KMS-11 (cell line): ENCODE measurements around the gene SLC7A14.

Experiments used
- H2AFZ ChIP-seq: fragments of 200-600 bp; sonication (generic); 2 replicates; pipeline ENCODE4 v1.6.1; 2016; ENCODE audit warnings: antibody characterized with exemption, mixed run types, low read depth
- H3K27ac ChIP-seq: fragments of 200-600 bp; sonication (generic); 2 replicates; pipeline ENCODE4 v1.6.1; 2016; ENCODE audit warnings: mild to moderate bottlenecking, mixed run types
- H3K27me3 ChIP-seq: fragments of 200-600 bp; sonication (generic); 2 replicates; pipeline ENCODE4 v1.6.1; 2017; ENCODE audit warnings: mild to moderate bottlenecking, low read depth, mixed run types, moderate library complexity; ENCODE audit not compliant: insufficient read depth
- H3K36me3 ChIP-seq: fragments of 200-600 bp; sonication (generic); 2 replicates; pipeline ENCODE4 v1.6.1; 2017; ENCODE audit warnings: mild to moderate bottlenecking, mixed run types; ENCODE audit not compliant: insufficient read depth
- H3K4me1 ChIP-seq: fragments of 200-600 bp; sonication (generic); 2 replicates; pipeline ENCODE4 v1.6.1; 2016; ENCODE audit warnings: mild to moderate bottlenecking, low read depth, mixed run types; ENCODE audit not compliant: poor library complexity, severe bottlenecking
- H3K4me2 ChIP-seq: fragments of 200-600 bp; sonication (generic); 2 replicates; pipeline ENCODE4 v1.7.0; 2016; ENCODE audit warnings: mild to moderate bottlenecking, mixed run types
- H3K4me3 ChIP-seq: fragments of 200-600 bp; sonication (generic); IDR thresholded peaks from 2 replicates; pipeline ENCODE4 v1.6.1; 2017; ENCODE audit warnings: low read depth, low read length, mixed read lengths; ENCODE audit not compliant: insufficient read depth
- H3K79me2 ChIP-seq: fragments of 200-600 bp; sonication (generic); 2 replicates; pipeline ENCODE4 v1.6.1; 2016; ENCODE audit warnings: low read depth, mixed run types; ENCODE audit not compliant: insufficient read depth
- H3K9ac ChIP-seq: fragments of 200-600 bp; sonication (generic); 2 replicates; pipeline ENCODE4 v1.6.1; 2016; ENCODE audit warnings: mild to moderate bottlenecking, mixed run types
- H4K20me1 ChIP-seq: fragments of 200-600 bp; sonication (generic); 2 replicates; pipeline ENCODE4 v1.6.1; 2016; ENCODE audit warnings: mild to moderate bottlenecking, mixed run types; ENCODE audit not compliant: insufficient read depth
- TF ChIP-seq, protein P1 (sequence below): fragments of 200-600 bp; sonication (generic); conservative IDR thresholded peaks from 2 replicates; pipeline ENCODE4 v1.6.1; 2017; ENCODE audit warnings: low read depth, mild to moderate bottlenecking, antibody characterized with exemption, low read length, moderate library complexity, mixed read lengths

The SLC7A14 gene

GRCh38 chr3:170483485-170484262 is 102.2 kb downstream of the SLC7A14 start:
- Histone ChIP-seq H3K79me2 (no peaks in the 10 kb centered on the region), H3K4me3 (no peak overlapping the region), H3K4me1 (no peaks in the 10 kb centered on the region), H3K27me3 (no peaks in the 10 kb centered on the region), H3K9ac (no peak overlapping the region), H3K4me2 (no peak overlapping the region), H2AFZ (no peak overlapping the region), H4K20me1 (no peaks in the 10 kb centered on the region), H3K36me3 (no peaks in the 10 kb centered on the region), H3K27ac (no peak overlapping the region)
- TF ChIP-seq, protein P1, sequence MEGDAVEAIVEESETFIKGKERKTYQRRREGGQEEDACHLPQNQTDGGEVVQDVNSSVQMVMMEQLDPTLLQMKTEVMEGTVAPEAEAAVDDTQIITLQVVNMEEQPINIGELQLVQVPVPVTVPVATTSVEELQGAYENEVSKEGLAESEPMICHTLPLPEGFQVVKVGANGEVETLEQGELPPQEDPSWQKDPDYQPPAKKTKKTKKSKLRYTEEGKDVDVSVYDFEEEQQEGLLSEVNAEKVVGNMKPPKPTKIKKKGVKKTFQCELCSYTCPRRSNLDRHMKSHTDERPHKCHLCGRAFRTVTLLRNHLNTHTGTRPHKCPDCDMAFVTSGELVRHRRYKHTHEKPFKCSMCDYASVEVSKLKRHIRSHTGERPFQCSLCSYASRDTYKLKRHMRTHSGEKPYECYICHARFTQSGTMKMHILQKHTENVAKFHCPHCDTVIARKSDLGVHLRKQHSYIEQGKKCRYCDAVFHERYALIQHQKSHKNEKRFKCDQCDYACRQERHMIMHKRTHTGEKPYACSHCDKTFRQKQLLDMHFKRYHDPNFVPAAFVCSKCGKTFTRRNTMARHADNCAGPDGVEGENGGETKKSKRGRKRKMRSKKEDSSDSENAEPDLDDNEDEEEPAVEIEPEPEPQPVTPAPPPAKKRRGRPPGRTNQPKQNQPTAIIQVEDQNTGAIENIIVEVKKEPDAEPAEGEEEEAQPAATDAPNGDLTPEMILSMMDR = peak; percentile 23; the same call in 1 of the 2 replicates

GRCh38 chr3:170482199-170482598 is 103.7 kb downstream of the SLC7A14 start:
- Histone ChIP-seq H3K27ac (no peak overlapping the region), H3K36me3 (no peaks in the 10 kb centered on the region), H3K4me2 (no peak overlapping the region), H3K4me1 (no peaks in the 10 kb centered on the region), H2AFZ (no peak overlapping the region), H3K4me3 (no peak overlapping the region), H3K27me3 (no peaks in the 10 kb centered on the region), H3K9ac (no peak overlapping the region), H3K79me2 (no peaks in the 10 kb centered on the region), H4K20me1 (no peaks in the 10 kb centered on the region)
- TF ChIP-seq, protein P1 = no peak

DNA sequence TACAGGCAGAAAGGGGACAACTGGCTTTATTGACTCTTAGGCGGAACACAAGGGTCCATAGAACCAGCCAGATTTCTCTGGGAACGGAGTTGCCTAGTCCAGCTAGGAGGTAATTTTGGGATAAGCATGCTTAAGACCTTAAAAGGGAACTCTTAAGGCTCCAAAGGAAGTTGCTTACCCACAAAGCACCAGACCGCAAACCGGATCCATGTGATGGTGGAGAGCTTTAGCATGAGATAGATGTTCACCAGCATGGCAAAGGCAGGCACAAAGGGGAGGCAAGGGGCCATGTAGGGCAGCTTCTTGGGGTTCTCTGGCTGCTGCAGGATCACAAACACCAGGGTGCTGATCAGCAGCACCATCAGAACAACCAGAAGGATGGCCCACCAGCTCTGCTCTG is 105.8 kb downstream of the SLC7A14 start:
- no peaks in the 10 kb centered on the region for H3K36me3 ChIP-seq
- TF ChIP-seq, protein P1 = no peak
- no peaks in the 10 kb centered on the region for H3K79me2 ChIP-seq
- no peaks in the 10 kb centered on the region for H3K27me3 ChIP-seq
- H4K20me1 ChIP-seq = no peaks in the 10 kb centered on the region
- no peaks in the 10 kb centered on the region for H3K4me1 ChIP-seq
- H3K4me3 ChIP-seq = no peak overlapping the region
- H3K9ac ChIP-seq = no peak overlapping the region
- H2AFZ ChIP-seq = no peak overlapping the region
- no peak overlapping the region for H3K4me2 ChIP-seq
- H3K27ac ChIP-seq = no peak overlapping the region

DNA sequence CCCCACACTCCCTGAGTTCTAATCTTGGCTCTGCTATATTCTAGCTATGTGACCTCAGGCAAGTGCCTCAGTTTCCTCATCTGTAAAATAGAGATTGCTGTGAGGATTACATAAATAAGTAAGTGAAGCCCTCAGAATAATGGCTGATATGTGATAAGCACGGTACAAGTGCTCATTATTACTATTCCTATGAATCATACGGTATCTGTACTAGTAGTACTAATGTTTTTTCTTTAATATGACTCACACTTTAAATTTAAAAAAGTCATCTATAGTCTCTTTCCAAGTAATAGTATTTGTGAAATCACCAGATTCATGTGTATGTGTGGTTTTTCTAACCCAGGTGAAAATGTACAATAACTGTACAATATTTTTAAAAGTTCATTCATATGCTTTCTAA is 108.5 kb downstream of the SLC7A14 start:
- TF ChIP-seq, protein P1 = no peak
- H3K27ac ChIP-seq = no peak overlapping the region
- no peak overlapping the region for H3K4me2 ChIP-seq
- no peaks in the 10 kb centered on the region for H4K20me1 ChIP-seq
- no peak overlapping the region for H2AFZ ChIP-seq
- H3K9ac ChIP-seq = no peak overlapping the region
- no peaks in the 10 kb centered on the region for H3K4me1 ChIP-seq
- no peak overlapping the region for H3K4me3 ChIP-seq
- no peaks in the 10 kb centered on the region for H3K27me3 ChIP-seq
- no peaks in the 10 kb centered on the region for H3K79me2 ChIP-seq
- no peaks in the 10 kb centered on the region for H3K36me3 ChIP-seq
